Colonic mucosa (tissue), 4 donors: ENCODE measurements around the gene DLGAP1. TPM values are rescaled to one million over a fixed set of nuclear protein-coding genes. Genes with fewer than 3 reads are reported as not detected.
A peak's percentile ranks its signal among the peaks of the same experiment; 100 is the strongest.

ENCODE experiments used
- DNase-seq: peaks from one replicate; pipeline ENCODE4 v3.0.0-alpha.2; 2020
- H3K27ac ChIP-seq: fragments of 200-600 bp; one replicate; pipeline ENCODE4 v1.8.0; 2021
- H3K27me3 ChIP-seq: fragments of 200-600 bp; one replicate; pipeline ENCODE4 v1.8.0; 2021
- H3K36me3 ChIP-seq: fragments of 200-600 bp; one replicate; pipeline ENCODE4 v1.8.0; 2021
- H3K4me1 ChIP-seq: fragments of 200-600 bp; one replicate; pipeline ENCODE4 v1.8.0; 2021; ENCODE audit warnings: mild to moderate bottlenecking
- H3K4me3 ChIP-seq: fragments of 200-600 bp; one replicate; pipeline ENCODE4 v1.8.0; 2021
- H3K9ac ChIP-seq, 2 donors: one replicate each; pipeline ENCODE4 v1.7.0; 2013; ENCODE audit warnings: control low read depth in 2 of 2, low read depth in 2 of 2, low read length in 2 of 2
- H3K9me3 ChIP-seq: fragments of 200-600 bp; one replicate; pipeline ENCODE4 v1.8.0; 2021
- CTCF ChIP-seq: fragments of 200-600 bp; IDR thresholded peaks from one replicate; pipeline ENCODE4 v1.8.0; 2022; ENCODE audit warnings: antibody characterized with exemption, mild to moderate bottlenecking
- intact Hi-C: fragments of 100-400 bp; cut with DNase I; formaldehyde crosslinking; loops from one replicate; pipeline ENCODE4 v1.14.1; 2022
- total RNA-seq, 2 donors: library from RNA; stranded (reverse); fragmentation: NEBNext Ultra II Directional in 1 of 2; extraction: Animal tissue kit (Norgen Biotek cat#: 25700) in 1 of 2; gene quantifications; one replicate each; pipeline ENCODE4 v1.2.1, GENCODE V29; 2021
- donor health status: healthy.
- donor health status: DM: no; HTN: no; CAD: no.
- donor health status: DM: no; HTN: no; CAD: no.

DLGAP1 gene
- total RNA-seq, 2 donors from 2014 or later = 0.25 to 0.50 TPM

GRCh38 chr18:3726238-3726951 lies 728.7 kb downstream of the DLGAP1 start:
- Histone ChIP-seq H3K9me3 (no peaks in the 10 kb centered on the region), H3K4me1 (peaks cover 17% of the 10 kb centered on the region), H3K9ac (no peak overlapping the region), H3K4me3 (no peak overlapping the region), H3K27me3 (no peaks in the 10 kb centered on the region), H3K27ac (no peak overlapping the region), H3K36me3 (no peaks in the 10 kb centered on the region)
- TF ChIP-seq CTCF = no peak
- intact Hi-C loops = no loop called here
- no peak for DNase-seq

GRCh38 chr18:3725115-3725514 lies 730.0 kb downstream of the DLGAP1 start:
- Histone ChIP-seq H3K4me3 (no peak overlapping the region), H3K9ac (no peak overlapping the region), H3K9me3 (no peaks in the 10 kb centered on the region), H3K27me3 (no peaks in the 10 kb centered on the region), H3K4me1 (peaks cover 17% of the 10 kb centered on the region), H3K27ac (no peak overlapping the region), H3K36me3 (no peaks in the 10 kb centered on the region)
- TF ChIP-seq CTCF = no peak
- no peak for DNase-seq
- intact Hi-C loops = no loop called here

- peaks cover 17% of the 10 kb centered on the region for H3K4me1 ChIP-seq
- H3K27ac ChIP-seq = no peak overlapping the region
These were observed 731.6 kb downstream of the DLGAP1 start for GRCh38 chr18:3723554-3723953.

GRCh38 chr18:3722649-3723433 lies 732.3 kb downstream of the DLGAP1 start:
- peak overlapping the region in 1 of 2 donors; percentile 46 for H3K9ac ChIP-seq
- no peaks in the 10 kb centered on the region for H3K9me3 ChIP-seq
- H3K36me3 ChIP-seq = no peaks in the 10 kb centered on the region
- H3K4me1 ChIP-seq = peaks cover 17% of the 10 kb centered on the region
- TF ChIP-seq CTCF = no peak
- H3K27me3 ChIP-seq = no peaks in the 10 kb centered on the region
- peak overlapping the region; percentile 11 for H3K27ac ChIP-seq
- intact Hi-C loops = no loop called here
- no peak for DNase-seq
- H3K4me3 ChIP-seq = no peak overlapping the region

More at GRCh38 chr18:3723554-3723953, 731.6 kb downstream of the DLGAP1 start:
- intact Hi-C loops = no loop called here
- no peak overlapping the region for H3K4me3 ChIP-seq
- no peaks in the 10 kb centered on the region for H3K27me3 ChIP-seq
- no peak for TF ChIP-seq CTCF
- no peaks in the 10 kb centered on the region for H3K36me3 ChIP-seq
- no peak for DNase-seq
- no peaks in the 10 kb centered on the region for H3K9me3 ChIP-seq
- no peak overlapping the region for H3K9ac ChIP-seq

GRCh38 chr18:3721771-3722648 lies 733.1 kb downstream of the DLGAP1 start:
- H3K36me3 ChIP-seq = no peaks in the 10 kb centered on the region
- no peak for DNase-seq
- intact Hi-C loops = no loop called here
- H3K27me3 ChIP-seq = no peaks in the 10 kb centered on the region
- peaks cover 17% of the 10 kb centered on the region for H3K4me1 ChIP-seq
- H3K9ac ChIP-seq = no peak overlapping the region
- H3K27ac ChIP-seq = peak overlapping the region; percentile 11
- no peak overlapping the region for H3K4me3 ChIP-seq
- no peak for TF ChIP-seq CTCF
- H3K9me3 ChIP-seq = no peaks in the 10 kb centered on the region
